HFFc6 (cell line): Measurements from ENCODE around the gene HECTD4. TPM values are rescaled to one million over a fixed set of nuclear protein-coding genes. Genes with fewer than 3 reads are reported as not detected.

Source experiments
- DNase-seq: peaks from one replicate; pipeline ENCODE4 v3.0.0-alpha.2; 2018
- H3K27ac Mint-ChIP-seq: 2 replicates; pipeline ENCODE4 v1.8.0; 2020; ENCODE audit warnings: mild to moderate bottlenecking, mixed read lengths
- H3K27me3 Mint-ChIP-seq: 2 replicates; pipeline ENCODE4 v1.8.0; 2021; ENCODE audit warnings: mild to moderate bottlenecking, moderate library complexity, mixed read lengths; ENCODE audit not compliant: insufficient read depth
- H3K36me3 Mint-ChIP-seq: 2 replicates; pipeline ENCODE4 v1.8.0; 2021; ENCODE audit warnings: low read depth, mixed read lengths
- H3K4me1 Mint-ChIP-seq: 2 replicates; pipeline ENCODE4 v1.8.0; 2020; ENCODE audit warnings: low read depth, mixed read lengths
- H3K4me3 Mint-ChIP-seq: 2 replicates; pipeline ENCODE4 v1.8.0; 2020; ENCODE audit warnings: mild to moderate bottlenecking, moderate library complexity, mixed read lengths
- H3K9me3 Mint-ChIP-seq: 2 replicates; pipeline ENCODE4 v1.8.0; 2020; ENCODE audit warnings: mild to moderate bottlenecking, mixed read lengths
- CTCF ChIP-seq: fragments of 200-600 bp; sonication (generic); IDR thresholded peaks from 2 replicates; pipeline ENCODE4 v1.5.0; 2021; ENCODE audit warnings: antibody characterized with exemption, mild to moderate bottlenecking
- total RNA-seq, 6 experiments: library from RNA; stranded (reverse); fragmentation: NEBNext Ultra II Directional; extraction: Animal tissue kit (Norgen Biotek cat#: 25700); gene quantifications; 2 replicates in 1 of 6; 3 replicates in 5 of 6; pipeline ENCODE4 v1.2.3, GENCODE V29; 2021

Gene HECTD4
- total RNA-seq, 6 experiments from 2014 or later, result 15.7 to 22.5 (median 18.5) TPM

GRCh38 chr12:112130441-112130998 lies 251.7 kb downstream of the HECTD4 start:
- Mint-ChIP-seq H3K36me3 (peaks cover 5% of the 10 kb centered on the region; the same call in 1 of the 2 replicates), H3K27me3 (no peaks in the 10 kb centered on the region), H3K27ac (peak overlapping the region; percentile 77), H3K4me1 (peaks cover 46% of the 10 kb centered on the region), H3K9me3 (no peaks in the 10 kb centered on the region), H3K4me3 (peak overlapping the region; percentile 63)
- no peak for TF ChIP-seq CTCF
- DNase-seq, result peak; percentile 7

- peaks cover 5% of the 10 kb centered on the region; the same call in 1 of the 2 replicates for H3K36me3 Mint-ChIP-seq
- no peaks in the 10 kb centered on the region for H3K27me3 Mint-ChIP-seq
- H3K9me3 Mint-ChIP-seq, result no peaks in the 10 kb centered on the region
- no peak for DNase-seq
- peak overlapping the region; percentile 91 for H3K4me3 Mint-ChIP-seq
- H3K27ac Mint-ChIP-seq, result peak overlapping the region; percentile 77; the same call in 1 of the 2 replicates
- no peak for TF ChIP-seq CTCF
- H3K4me1 Mint-ChIP-seq, result peaks cover 68% of the 10 kb centered on the region
Measured at GRCh38 chr12:112126911-112127310, 255.3 kb downstream of the HECTD4 start.

GRCh38 chr12:112126000-112126438 lies 256.2 kb downstream of the HECTD4 start:
- DNase-seq, result no peak
- Mint-ChIP-seq H3K27ac (peak overlapping the region; percentile 77), H3K36me3 (peaks cover 5% of the 10 kb centered on the region; the same call in 1 of the 2 replicates), H3K27me3 (no peaks in the 10 kb centered on the region), H3K4me3 (peak overlapping the region; percentile 91), H3K4me1 (peaks cover 65% of the 10 kb centered on the region), H3K9me3 (no peaks in the 10 kb centered on the region)
- no peak for TF ChIP-seq CTCF

- TF ChIP-seq CTCF, result no peak
- peak within 1 kb of the TSS; percentile 81 for H3K27ac Mint-ChIP-seq
Measured at GRCh38 chr12:112125250-112125999, 256.8 kb downstream of the HECTD4 start, which contains the start of gene TRAFD1. TSS of gene TRAFD1 (plus strand) at chr12:112125560. CDS start at chr12:112130523, 4,963 bp downstream.

GRCh38 chr12:112124918-112125249 lies 257.3 kb downstream of the HECTD4 start:
- Mint-ChIP-seq H3K27me3 (no peaks in the 10 kb centered on the region; the same call in 1 of the 2 replicates), H3K36me3 (peaks cover 5% of the 10 kb centered on the region; the same call in 1 of the 2 replicates), H3K27ac (0 out of 2 replicates have a peak overlapping the region, but pooled peaks have one; percentile 81), H3K4me3 (peak overlapping the region; percentile 91), H3K9me3 (no peaks in the 10 kb centered on the region), H3K4me1 (peaks cover 61% of the 10 kb centered on the region)
- no peak for DNase-seq
- TF ChIP-seq CTCF, result no peak

More at GRCh38 chr12:112125250-112125999, 256.8 kb downstream of the HECTD4 start, which contains the start of gene TRAFD1:
- Mint-ChIP-seq H3K36me3 (peaks cover 5% of the 10 kb centered on the region; the same call in 1 of the 2 replicates), H3K27me3 (no peaks in the 10 kb centered on the region; the same call in 1 of the 2 replicates), H3K4me3 (peak within 1 kb of the TSS; percentile 91), H3K4me1 (peaks cover 65% of the 10 kb centered on the region), H3K9me3 (no peaks in the 10 kb centered on the region)
- DNase-seq, result peak; percentile 96
